Fibroblast of skin of right biceps (primary cell): ENCODE data around the gene ADGRG2.
A peak's percentile ranks its signal among the peaks of the same experiment; 100 is the strongest.
"Not testable (repeated sequence)": the region's sequence is repeated elsewhere in the genome, so short reads cannot be mapped to it uniquely, and the experiment has no call there.

Experiments used
- DNase-seq: peaks from one replicate; pipeline ENCODE4 v3.0.0-alpha.2; 2013

ADGRG2 gene

DNA sequence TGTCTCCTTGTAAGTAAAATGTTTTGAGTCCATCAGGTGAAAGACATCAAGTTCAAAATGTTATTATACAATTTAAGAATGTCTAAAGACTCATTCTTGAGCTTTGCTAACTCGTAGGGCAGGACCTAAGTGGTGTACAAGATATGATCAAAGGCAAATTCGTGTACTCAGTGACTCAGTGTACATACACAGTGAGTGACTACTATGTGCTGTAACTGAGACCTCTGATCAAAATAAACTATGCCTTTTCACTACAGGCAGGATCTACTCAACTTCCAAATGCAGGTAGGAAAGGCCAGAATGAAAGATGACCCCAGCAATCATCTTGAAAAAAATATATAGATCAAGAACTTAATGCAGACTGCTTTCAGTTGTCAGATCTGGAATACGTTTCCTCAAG is 49.9 kb downstream of the ADGRG2 start:
- DNase-seq = no peak

DNA sequence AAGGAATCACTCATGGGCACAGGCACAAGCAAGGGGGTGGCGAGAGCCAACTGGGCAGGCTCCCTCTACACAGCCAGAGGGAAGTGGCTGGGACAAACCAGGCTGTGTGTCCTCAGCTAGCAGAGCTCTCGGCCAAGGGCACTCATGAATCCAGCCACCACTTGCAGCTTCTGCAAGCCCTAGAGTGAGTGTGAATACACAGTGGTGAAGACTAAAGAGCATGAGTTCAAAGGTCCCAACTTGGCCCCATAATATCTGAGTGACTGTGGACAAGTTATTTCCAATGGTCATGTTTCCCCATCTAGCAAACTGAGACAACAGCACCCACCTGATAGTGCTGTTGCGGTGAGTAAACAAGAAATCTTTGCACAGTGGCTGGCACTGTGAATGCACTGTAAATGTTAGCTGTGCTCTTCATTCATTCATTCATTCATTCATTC is 51.7 kb downstream of the ADGRG2 start:
- DNase-seq = no peak

DNA sequence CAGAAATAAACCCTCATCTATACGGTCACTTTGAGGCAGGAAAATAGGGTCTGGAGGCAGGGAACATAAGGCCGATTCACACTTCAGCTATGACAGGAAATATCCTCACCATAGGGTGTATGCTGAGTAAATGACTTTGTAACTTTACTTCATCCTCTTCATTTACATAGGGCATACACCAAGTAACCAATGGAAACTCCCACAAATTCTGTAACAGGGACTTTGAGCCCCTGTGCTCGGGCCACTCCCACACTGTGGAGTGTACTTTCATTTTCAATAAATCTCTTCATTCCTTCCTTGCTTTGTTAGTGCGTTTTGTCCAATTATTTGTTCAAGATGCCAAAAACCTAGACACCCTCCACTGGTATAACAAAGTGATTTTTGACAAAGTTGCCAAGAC is 55.3 kb downstream of the ADGRG2 start:
- not testable (repeated sequence) for DNase-seq

DNA sequence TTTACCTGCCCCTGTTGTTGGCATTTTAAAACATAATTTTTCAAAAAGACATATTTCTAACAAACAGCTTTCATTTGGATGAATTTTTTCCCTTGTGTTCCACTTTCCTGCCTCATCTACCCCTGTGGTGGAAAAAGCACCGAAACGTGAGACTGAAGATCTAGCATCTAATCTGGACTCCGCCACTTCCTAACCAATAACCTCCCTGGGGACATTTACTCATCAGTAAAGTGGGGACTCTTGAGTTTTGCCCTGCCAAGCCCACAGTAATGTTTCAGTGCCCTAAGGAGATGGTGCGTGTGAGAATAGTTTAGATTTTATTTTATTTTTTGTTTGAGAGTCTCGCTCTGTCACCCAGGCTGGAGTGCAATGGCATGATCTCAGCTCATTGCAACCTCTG is 56.7 kb downstream of the ADGRG2 start:
- DNase-seq = no peak

DNA sequence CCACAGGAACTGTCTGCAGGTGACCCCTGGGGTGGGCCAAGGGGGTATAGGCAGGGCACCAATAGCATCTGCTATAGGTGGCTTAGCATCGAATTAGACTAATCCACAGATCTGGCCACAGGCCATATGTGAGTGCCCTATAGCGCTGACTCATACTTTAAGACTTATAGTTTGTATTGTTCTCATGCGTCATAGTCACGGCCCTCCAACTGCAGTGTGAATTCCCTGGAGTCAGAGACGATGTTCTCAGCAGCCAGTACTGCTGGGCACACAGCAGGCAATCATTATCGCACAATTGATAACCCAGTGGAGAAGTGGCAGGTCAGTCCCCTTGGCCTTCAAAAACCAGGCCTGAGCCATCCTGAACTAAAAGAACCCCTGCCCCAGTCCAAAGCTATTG is 58.1 kb downstream of the ADGRG2 start:
- peak; percentile 61 for DNase-seq

DNA sequence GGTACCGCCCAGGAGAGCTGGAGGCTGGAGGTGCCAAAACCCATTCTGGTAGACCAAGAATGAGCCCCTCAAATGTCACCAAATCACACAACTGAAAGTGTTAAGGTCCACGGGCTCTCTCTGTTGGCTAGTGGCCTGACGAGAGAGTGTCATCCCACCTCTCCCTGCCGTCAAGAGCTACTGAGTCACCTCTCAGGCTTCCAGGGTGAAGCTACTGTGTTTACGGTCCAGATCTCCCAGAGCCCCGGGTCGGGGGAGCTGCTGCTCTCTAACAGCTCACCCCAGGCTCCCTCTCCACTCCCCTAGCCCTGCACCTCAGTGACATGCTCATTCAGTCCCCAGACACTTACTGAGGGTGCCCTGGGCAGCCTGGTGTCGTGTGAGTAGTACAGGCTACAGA is 59.2 kb downstream of the ADGRG2 start:
- DNase-seq = peak; percentile 44

DNA sequence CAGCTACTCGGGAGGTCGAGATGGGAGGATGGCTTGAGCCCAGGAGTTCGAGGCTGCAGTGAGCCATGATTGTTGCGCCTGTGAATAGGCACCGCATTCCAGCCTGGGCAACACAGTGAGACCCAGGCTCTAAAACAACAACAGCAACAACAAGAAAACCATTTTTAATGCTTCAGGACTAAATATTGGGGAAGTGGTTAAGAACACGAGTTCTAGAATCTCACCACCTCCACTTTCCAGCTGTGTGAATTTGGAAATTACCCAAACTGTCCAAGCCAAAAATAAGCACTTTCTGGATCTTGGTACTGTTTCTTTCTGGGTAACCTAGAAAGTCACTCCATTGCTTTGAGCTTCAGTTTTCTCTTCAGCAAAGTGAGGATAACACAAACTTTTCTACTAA is 63.2 kb downstream of the ADGRG2 start:
- no peak for DNase-seq

DNA sequence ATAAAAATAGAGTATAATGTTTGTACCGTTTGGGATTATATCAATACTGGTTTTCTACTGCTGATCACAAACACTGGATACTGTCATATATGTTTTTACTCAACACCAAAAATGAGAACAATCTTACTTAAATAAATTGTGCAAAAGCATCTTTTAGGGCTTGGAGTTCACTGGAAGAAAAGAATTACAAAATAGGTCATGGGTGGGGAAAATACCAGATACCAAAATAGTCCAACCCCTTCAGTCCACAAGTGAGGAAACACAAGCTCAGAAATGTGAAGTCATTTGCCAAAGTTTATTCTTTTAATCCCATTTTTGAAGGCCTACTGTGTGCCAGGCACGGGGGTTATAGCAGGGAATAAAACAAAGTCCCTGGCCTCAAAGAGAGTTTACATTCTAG is 64.4 kb downstream of the ADGRG2 start:
- DNase-seq = no peak

DNA sequence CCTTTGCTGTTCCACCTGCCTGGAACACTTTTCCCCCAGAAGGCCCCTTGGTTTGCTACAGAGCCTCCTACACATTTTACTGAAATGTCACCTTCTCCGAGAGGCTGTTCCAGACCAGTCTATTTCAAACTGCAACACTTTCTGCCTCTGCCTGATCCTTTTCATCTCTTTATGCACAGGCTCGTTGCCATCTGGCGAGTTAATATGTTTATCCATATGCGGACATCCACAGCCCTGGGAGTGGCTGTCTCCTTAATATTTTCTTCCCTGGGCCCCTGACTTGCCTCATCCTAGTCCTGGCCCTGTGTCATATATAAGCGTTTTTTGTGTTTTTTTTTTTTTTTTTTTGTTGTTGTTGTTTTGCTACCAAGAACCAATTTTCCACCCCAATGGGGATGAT is 73.2 kb downstream of the ADGRG2 start:
- DNase-seq = no peak

DNA sequence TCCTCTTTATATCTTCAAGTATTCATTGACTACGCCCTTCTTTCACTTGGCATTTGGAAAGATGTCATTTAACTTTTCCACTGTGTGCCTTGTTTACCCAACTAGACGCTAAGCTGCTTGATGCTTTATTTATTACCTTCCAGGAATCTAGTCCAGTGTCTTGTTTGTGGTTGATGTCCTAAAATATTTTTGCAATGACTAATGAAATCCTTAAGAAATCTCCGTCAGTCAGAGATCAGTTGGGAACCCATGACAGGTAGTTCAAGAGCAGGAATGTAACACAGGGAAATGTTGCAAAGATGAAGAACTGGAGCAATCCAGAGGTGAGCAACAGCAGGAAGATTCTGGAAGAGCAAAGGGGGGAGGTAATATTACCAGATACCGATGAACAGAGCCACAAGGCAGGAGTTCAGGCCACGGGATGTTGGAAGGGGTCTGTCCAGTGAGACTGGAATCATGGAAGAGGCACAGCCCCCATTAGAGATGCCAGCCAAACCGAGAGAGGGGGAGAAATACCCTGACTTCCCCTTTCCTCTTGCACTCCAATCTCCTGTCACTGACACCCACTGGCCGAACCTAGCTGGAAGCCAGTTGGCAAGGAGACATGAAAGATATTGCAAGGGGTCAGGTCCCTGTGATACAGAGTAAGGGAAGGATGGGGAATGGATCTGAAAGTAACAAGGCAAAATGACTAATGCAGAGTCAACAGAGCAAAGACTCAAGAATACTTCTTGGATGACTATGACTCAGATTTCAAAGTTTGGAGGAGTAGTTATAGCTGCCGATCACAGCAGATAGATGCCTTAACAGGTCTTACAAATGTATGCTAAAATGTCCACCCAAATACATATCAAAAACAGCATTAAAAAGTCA is 75.7 kb downstream of the ADGRG2 start:
- DNase-seq = peak; percentile 49

DNA sequence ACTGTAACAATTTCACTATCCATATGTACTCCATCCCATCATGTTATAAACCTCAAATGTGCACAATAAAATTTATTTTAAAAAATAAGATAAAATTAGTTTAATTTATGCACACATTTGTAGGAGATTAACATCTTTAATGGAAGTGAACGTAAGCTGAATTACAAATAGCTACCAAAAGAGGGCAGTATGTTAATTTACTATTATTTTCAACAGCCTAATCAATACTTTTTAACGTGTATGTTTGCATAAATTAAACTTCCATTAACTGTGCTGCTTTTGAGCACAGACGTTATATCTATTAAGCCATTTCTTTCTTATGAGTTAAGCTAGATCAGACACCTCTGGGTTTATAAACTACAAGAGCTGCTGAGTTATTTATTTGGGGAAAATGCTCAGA is 81.9 kb downstream of the ADGRG2 start:
- DNase-seq = no peak

DNA sequence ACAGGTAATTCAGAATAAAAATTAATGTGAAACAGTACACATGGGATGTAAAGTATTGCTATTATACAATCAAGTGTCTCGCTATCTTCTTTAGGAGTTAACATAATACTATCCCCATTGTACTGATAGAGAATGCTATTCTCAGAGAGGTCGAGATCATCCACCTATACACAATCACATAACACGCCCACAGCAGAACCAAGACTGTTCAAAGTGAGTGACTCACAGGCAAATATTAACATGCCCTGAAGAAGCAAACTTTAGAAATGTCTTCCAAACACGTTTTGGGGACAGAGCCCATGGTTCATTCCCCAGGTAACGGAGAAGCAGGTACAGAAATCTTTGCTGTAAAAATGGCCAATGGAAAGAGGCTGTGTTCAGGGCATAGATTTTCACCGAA is 88.2 kb downstream of the ADGRG2 start:
- DNase-seq = no peak

DNA sequence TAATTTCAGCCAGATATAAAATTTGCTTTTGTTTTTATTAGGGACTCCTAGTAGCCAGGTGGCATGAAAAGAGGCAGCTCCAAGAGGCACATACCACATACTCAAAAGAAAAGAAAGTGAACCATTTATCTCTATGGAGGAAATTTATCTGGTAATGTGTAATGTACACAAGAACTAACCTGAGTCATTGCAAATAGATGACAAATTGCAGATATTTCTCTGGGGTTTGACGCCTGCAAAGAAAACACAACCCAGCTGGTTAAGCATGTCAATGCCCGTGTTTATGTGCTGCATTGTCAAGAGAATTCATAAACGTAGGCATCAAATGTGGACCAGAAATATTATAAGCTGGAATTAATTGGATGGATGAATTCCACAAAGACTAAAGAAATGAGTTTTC is 91.5 kb downstream of the ADGRG2 start:
- no peak for DNase-seq

DNA sequence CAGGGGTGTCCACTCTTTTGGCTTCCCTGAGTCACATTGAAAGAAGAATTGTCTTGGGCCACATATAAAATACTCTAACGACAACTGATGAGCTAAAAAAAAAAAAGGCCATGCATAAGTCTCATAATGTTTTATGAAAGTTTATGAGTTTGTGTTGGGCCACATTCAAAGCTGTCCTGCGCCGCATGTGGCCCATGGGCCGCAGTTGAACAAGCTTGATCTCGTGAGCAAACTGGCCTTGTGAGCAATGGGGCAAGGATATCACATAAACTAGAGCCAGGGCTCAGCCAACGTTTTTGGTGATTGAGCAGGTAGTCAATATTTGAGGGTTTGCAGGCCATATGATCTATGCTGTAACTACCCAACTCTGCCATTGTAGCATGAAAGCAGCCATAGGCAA is 93.7 kb downstream of the ADGRG2 start:
- DNase-seq = no peak

DNA sequence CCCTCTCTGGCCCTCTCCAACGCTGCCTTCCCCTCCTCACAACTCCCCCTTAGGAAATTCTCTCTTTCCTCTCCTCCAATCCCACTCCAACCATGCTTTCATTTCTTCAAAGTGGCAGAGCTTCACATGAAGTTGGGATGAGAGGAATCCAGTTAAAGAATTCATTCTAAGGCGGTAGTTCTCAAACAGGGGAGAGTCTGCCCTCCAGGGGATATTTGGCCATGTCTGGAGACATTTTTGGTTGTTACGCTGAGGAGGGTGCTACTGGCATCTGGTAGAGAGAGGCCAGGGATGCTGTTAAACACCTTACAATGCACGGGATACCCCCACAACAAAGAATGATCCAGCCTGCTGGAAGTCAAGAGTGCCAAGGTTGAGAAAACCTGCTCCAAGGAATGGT is 97.9 kb downstream of the ADGRG2 start:
- no peak for DNase-seq

DNA sequence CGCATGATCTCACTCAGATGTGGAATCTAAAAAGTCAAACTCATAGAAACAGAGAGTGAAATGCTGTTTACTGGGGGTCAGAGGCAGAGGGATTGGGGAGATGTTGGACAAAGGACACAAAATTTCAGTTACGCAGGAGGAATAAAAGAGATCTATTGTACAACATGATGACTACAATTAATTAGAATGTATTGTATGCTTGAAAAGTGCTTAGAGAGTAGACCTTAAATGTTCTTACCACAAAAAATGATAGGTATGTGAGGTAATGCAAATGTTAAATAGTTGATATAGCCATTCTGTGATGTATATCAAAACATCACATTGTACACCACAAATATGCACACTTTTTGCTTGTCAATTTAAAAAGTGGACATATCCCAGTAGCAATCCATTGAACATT is 102.3 kb downstream of the ADGRG2 start:
- DNase-seq = peak; percentile 11

DNA sequence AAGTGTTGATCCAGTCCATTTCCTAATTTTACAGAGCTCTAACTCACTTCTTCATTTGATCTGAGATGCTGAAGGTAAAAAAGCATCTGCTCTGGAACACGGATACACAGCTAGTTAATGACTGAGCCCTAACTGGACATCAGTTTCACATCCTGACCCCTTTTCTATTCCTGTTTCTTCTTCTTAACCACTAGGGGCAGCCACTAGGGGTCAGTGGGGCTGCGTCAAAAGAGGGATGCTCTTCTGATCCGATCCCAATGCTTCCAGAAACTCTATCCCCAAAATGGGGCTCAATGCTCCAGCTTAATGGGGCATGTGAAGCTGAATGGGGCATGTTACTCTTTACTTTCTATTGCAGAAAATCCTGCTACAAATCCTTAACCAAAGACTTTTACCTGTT is 105.0 kb downstream of the ADGRG2 start:
- DNase-seq = peak; percentile 15

DNA sequence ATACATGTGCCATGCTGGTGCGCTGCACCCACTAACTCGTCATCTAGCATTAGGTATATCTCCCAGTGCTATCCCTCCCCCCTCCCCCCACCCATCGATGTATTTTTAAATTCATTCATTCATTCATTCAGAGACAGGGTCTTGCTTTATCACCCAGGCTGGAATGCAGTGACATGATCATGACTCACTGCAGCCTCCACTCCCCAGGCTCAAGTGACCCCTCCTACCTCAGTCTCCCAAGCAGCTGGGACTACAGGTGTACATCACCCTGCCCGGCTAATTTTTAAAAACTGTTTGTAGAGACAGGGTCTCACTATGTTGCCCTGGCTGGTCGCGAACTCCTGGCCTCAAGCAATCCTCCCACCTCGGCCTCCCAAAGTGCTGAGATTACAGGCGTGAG is 105.7 kb downstream of the ADGRG2 start:
- DNase-seq = peak; percentile 13

DNA sequence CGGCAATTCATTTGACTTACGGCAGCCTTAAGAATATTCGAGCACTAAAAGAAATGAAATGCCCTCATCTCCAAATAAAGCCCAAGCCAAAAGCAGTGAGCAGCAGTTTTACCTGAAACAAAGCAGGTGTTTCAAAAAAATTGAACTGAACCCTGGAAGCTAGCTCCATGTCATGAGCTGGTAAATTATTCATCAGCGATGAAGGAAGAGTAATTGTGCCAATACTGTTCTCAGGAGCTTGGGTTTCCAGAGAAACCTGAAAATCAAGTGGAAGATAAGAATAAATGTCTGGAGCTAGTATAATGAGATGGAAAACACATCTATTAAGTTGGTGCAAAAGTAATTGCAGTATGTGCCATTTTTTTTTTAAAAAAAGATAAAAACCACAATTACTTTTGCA is 114.4 kb downstream of the ADGRG2 start:
- no peak for DNase-seq

DNA sequence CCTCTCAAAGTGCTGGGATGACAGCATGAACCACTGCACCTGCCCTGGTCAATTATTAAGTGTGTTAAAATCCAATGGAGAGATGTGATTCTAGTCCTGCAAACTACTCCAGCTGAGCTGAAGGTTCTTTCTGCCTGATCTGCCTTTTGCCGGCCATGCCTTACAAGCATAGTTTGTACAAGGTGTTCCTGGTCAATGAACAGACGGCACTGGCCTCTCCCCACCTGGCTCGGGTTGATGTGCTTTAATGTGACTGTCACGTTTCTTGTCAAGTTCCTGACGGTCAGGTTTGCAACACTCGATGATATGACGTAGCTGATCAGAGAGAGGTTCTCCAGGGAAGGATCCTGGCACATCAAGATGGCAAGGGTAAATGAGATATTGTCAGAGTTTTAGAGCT is 115.3 kb downstream of the ADGRG2 start:
- no peak for DNase-seq

DNA sequence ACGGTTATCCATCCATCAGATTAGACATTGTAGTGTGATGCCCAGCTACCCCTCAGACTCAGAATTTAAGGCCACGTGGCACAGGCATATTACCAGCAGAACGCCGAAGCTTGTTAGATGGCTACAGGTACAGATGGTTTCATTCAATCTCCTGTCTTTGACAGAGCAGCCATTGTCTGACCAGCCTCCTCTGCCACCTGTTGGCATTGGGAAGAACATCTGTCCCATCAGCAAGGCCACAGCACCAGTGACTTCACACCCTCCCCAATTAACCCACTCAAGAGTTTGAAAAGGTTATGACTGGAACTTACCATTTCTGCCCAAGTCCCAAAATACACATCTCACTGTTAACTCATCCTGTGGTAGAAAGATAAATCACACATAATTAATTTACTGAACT is 116.4 kb downstream of the ADGRG2 start:
- DNase-seq = no peak

DNA sequence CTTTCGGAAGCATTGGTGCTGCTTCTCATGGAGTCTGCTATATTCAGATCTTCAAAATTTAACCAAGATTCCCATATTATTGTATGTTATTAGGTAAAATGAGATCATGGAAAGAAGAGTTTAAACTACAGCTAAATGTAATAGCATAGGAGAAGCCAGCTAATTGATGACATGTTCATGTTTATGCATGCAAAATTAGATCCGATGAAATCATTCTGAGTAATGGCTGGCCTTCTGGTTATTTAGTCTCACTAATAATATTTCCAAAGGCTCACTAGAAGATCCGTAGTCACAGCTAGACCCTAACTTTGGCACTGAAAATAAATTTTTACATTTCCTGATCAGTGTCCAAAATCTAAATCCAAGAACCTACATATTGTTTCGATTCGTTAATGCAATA is 118.5 kb downstream of the ADGRG2 start:
- no peak for DNase-seq

DNA sequence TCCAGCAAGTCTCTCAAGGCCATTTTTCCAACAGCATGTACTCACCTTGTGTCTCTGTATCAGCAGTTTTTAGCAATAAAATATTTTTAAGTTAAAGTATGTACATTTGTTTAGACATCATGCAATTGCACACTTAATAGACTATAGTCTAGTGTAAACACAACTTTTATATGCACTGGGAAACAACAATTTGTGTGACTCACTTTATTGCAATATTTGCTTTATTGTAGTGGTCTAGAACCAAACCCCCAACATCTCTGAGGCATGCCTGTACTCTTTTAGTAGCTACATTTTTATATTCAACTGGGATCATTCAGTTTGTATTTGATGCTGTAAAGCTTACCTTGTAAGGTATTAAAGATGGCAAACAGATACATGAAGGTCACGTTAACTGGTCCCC is 123.6 kb downstream of the ADGRG2 start:
- no peak for DNase-seq

DNA sequence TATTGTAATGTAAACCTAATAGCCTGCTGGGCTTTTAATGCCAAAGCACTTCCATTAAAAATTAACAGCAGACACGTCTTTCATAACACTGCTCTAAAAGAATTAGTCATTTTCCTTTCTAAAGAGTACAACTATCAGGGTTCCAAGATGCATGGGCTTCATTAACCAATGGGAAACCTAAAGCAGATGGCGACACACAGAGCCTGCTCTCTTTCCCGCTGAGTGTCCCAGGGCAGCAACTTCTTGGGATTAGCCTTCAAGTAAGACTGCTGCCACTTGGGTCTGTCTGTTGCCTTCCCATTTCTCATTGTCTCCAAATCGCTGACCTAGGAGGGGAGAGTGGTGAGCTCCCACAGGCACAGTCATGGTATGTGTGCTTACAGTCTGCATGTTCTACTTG is 124.4 kb downstream of the ADGRG2 start:
- peak; percentile 31 for DNase-seq

DNA sequence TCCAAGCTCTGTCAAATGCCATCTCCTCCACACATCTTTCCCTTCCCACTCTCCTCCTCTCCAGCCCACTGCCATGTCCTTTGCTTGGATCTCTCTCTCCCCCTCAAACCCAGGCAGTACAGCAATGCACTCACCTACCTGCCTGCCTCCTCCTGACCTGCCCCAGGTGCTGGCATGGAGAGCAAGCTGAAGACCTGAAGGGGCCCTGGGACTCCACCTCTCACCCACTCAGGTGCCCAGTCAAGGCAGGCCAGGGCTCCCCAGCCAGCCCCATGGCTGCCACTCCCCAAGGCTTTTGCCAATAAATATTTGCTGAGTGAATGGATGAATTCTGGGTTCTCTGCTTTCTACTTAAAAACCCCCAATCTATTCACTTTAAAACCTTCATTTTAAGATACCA is 125.7 kb downstream of the ADGRG2 start:
- DNase-seq = no peak
